H9 (cell line): ENCODE results near the gene PEPD. TPM values are rescaled to one million over a fixed set of nuclear protein-coding genes. Genes with fewer than 3 reads are reported as not detected.

Source experiments
- DNase-seq: peaks from one replicate; pipeline ENCODE4 v3.0.0-alpha.2; 2017
- H2AFZ ChIP-seq: one replicate; pipeline ENCODE4 v1.6.1; 2013; ENCODE audit warnings: mild to moderate bottlenecking, low read length, control low read depth, moderate library complexity
- H2AK5ac ChIP-seq: 2 replicates; pipeline ENCODE4 v1.6.1; 2013; ENCODE audit warnings: low read length, control low read depth, mixed read lengths; ENCODE audit not compliant: insufficient read length
- H2BK120ac ChIP-seq: one replicate; pipeline ENCODE4 v1.6.1; 2013; ENCODE audit warnings: low read depth, mild to moderate bottlenecking, low read length, control low read depth, inconsistent platforms; ENCODE audit not compliant: poor library complexity, severe bottlenecking
- H2BK12ac ChIP-seq: 2 replicates; pipeline ENCODE4 v1.6.1; 2013; ENCODE audit warnings: low read length, control low read depth, mixed read lengths, low read depth; ENCODE audit not compliant: insufficient read length
- H2BK15ac ChIP-seq: 2 replicates; pipeline ENCODE4 v1.6.1; 2013; ENCODE audit warnings: low read depth, low read length, control low read depth
- H2BK20ac ChIP-seq: one replicate; pipeline ENCODE4 v1.6.1; 2013; ENCODE audit warnings: low read depth, mild to moderate bottlenecking, low read length, control low read depth, inconsistent platforms; ENCODE audit not compliant: poor library complexity, severe bottlenecking
- H2BK5ac ChIP-seq: 2 replicates; pipeline ENCODE4 v1.6.1; 2013; ENCODE audit warnings: low read length, control low read depth, mixed read lengths; ENCODE audit not compliant: insufficient read length
- H3K14ac ChIP-seq: 2 replicates; pipeline ENCODE4 v1.6.1; 2013; ENCODE audit warnings: low read length, control low read depth; ENCODE audit not compliant: insufficient read depth
- H3K18ac ChIP-seq: 2 replicates; pipeline ENCODE4 v1.6.1; 2013; ENCODE audit warnings: low read depth, mild to moderate bottlenecking, mixed read lengths, low read length, control low read depth; ENCODE audit not compliant: insufficient read length
- H3K23ac ChIP-seq: 2 replicates; pipeline ENCODE4 v1.6.1; 2013; ENCODE audit warnings: low read length, control low read depth, mixed read lengths, low read depth; ENCODE audit not compliant: insufficient read length
- H3K23me2 ChIP-seq: 2 replicates; pipeline ENCODE4 v1.6.1; 2013; ENCODE audit warnings: low read depth, mild to moderate bottlenecking, mixed read lengths, low read length, control low read depth; ENCODE audit not compliant: insufficient read length, poor library complexity, severe bottlenecking
- H3K27ac ChIP-seq: 2 replicates; pipeline ENCODE4 v1.5.1; 2013; ENCODE audit warnings: low read length, control low read depth, mixed read lengths, low read depth; ENCODE audit not compliant: insufficient read length
- H3K27me3 ChIP-seq: 2 replicates; pipeline ENCODE4 v1.6.1; 2013; ENCODE audit warnings: low read length, control low read depth, inconsistent platforms; ENCODE audit not compliant: insufficient read depth
- H3K4ac ChIP-seq: 2 replicates; pipeline ENCODE4 v1.6.1; 2013; ENCODE audit warnings: low read depth, mild to moderate bottlenecking, control low read depth, inconsistent platforms, low read length, moderate library complexity
- H3K4me1 ChIP-seq: 2 replicates; pipeline ENCODE4 v1.6.1; 2013; ENCODE audit warnings: low read length, control low read depth, inconsistent platforms; ENCODE audit not compliant: insufficient read depth
- H3K4me2 ChIP-seq: 2 replicates; pipeline ENCODE4 v1.6.1; 2013; ENCODE audit warnings: low read length, control low read depth, mixed read lengths; ENCODE audit not compliant: insufficient read length, insufficient read depth
- H3K56ac ChIP-seq: 2 replicates; pipeline ENCODE4 v1.6.1; 2013; ENCODE audit warnings: low read depth, mild to moderate bottlenecking, mixed read lengths, low read length, control low read depth; ENCODE audit not compliant: insufficient read length
- H3K79me1 ChIP-seq: 2 replicates; pipeline ENCODE4 v1.6.1; 2013; ENCODE audit warnings: low read depth, mild to moderate bottlenecking, moderate library complexity, low read length, control low read depth, inconsistent platforms; ENCODE audit not compliant: insufficient read depth, poor library complexity, severe bottlenecking
- H3K79me2 ChIP-seq: 2 replicates; pipeline ENCODE4 v1.6.1; 2013; ENCODE audit warnings: low read length, control low read depth, inconsistent platforms; ENCODE audit not compliant: insufficient read depth
- H3K9ac ChIP-seq: 2 replicates; pipeline ENCODE4 v1.6.1; 2013; ENCODE audit warnings: low read length, control low read depth, mixed read lengths; ENCODE audit not compliant: insufficient read length; ENCODE audit errors: extremely low read depth
- H3K9me3 ChIP-seq: one replicate; pipeline ENCODE4 v1.6.1; 2013; ENCODE audit warnings: low read depth, low read length, inconsistent platforms; ENCODE audit not compliant: control insufficient read depth
- H3T11ph ChIP-seq: one replicate; pipeline ENCODE4 v1.6.1; 2013; ENCODE audit warnings: mild to moderate bottlenecking, low read length, control low read depth, inconsistent platforms
- H4K20me1 ChIP-seq: one replicate; pipeline ENCODE4 v1.6.1; 2013; ENCODE audit not compliant: control insufficient read depth, insufficient read length, insufficient read depth
- H4K5ac ChIP-seq: 2 replicates; pipeline ENCODE4 v1.6.1; 2013; ENCODE audit warnings: low read depth, mild to moderate bottlenecking, mixed read lengths, low read length, control low read depth; ENCODE audit not compliant: insufficient read length
- H4K8ac ChIP-seq: replicated peaks from 2 replicates; pipeline ENCODE4 v1.6.1; 2013; ENCODE audit warnings: low read length, control low read depth, mixed read lengths, low read depth; ENCODE audit not compliant: insufficient read length
- H4K91ac ChIP-seq: 2 replicates; pipeline ENCODE4 v1.6.1; 2013; ENCODE audit warnings: low read depth, mild to moderate bottlenecking, moderate library complexity, mixed read lengths, low read length, control low read depth; ENCODE audit not compliant: insufficient read length
- H3K27ac Mint-ChIP-seq, 3 experiments: 2 replicates in 2 of 3; 3 replicates in 1 of 3; pipeline ENCODE4 v1.8.0; 2020 to 2021; ENCODE audit warnings: mixed read lengths in 3 of 3, mild to moderate bottlenecking in 1 of 3, moderate library complexity in 1 of 3
- H3K27me3 Mint-ChIP-seq: 2 replicates; pipeline ENCODE4 v1.8.0; 2021; ENCODE audit warnings: low read depth, mild to moderate bottlenecking, moderate library complexity, mixed read lengths
- H3K36me3 Mint-ChIP-seq, 3 experiments: 2 replicates in 2 of 3; 3 replicates in 1 of 3; pipeline ENCODE4 v1.8.0; 2020 to 2021; ENCODE audit warnings: low read depth in 3 of 3, mixed read lengths in 3 of 3; ENCODE audit not compliant: insufficient read depth in 1 of 3
- H3K4me1 Mint-ChIP-seq, 2 experiments: 2 replicates each; pipeline ENCODE4 v1.8.0; 2020; ENCODE audit warnings: mixed read lengths in 2 of 2
- H3K4me3 Mint-ChIP-seq, 2 experiments: 2 replicates in 1 of 2; 3 replicates in 1 of 2; pipeline ENCODE4 v1.8.0; 2020 to 2021; ENCODE audit warnings: mild to moderate bottlenecking in 2 of 2, mixed read lengths in 2 of 2, moderate library complexity in 1 of 2
- H3K9me3 Mint-ChIP-seq, 2 experiments: 2 replicates in 1 of 2; 3 replicates in 1 of 2; pipeline ENCODE4 v1.8.0; 2020; ENCODE audit warnings: mild to moderate bottlenecking in 2 of 2, mixed read lengths in 2 of 2, moderate library complexity in 1 of 2
- CTCF ChIP-seq: fragments of 200-600 bp; sonication (generic); conservative IDR thresholded peaks from 3 replicates; pipeline ENCODE4 v1.8.0; 2021; ENCODE audit warnings: antibody characterized with exemption, mild to moderate bottlenecking
- WGBS: extraction: QIAGEN DNeasy Blood & Tissue Kit; methylation state at CpG from one replicate; pipeline ENCODE4 v1.1.7; 2013; ENCODE audit warnings: missing lambda C conversion rate, low lambda C conversion rate, mixed read lengths; ENCODE audit not compliant: insufficient read length; ENCODE audit errors: extremely low coverage; 5-methylcytosine and 5-hydroxymethylcytosine counted together
- total RNA-seq: library from RNA; stranded (reverse); gene quantifications from 2 replicates; pipeline ENCODE4 v1.2.1, GENCODE V29; 2021

The PEPD gene
- total RNA-seq, 1 experiment from 2014 or later: 52.8 TPM

DNA sequence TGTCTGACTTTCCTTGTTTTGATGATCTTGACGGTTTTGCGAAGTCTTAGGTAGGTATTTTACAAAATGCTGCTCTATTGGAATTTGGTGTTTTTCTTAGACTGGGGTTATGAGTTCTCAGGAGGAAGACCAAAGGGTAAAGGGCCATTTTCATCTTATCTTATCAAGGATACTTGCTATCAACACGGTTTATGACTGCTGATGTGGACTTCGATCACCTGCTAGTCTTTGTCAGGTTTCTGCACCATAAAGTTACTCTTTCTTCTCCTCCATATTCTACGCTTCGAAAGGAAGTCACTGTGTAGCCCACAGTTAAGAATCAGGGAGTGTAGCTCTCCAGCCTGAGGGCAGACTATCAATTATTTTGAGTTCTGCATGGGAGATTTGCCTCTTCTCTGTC is 155.5 kb downstream of the PEPD start:
- no peaks in the 10 kb centered on the region for H3K27me3 ChIP-seq
- Mint-ChIP-seq H3K27me3 (peaks cover 28% of the 10 kb centered on the region), H3K27ac (no peak overlapping the region), H3K4me3 (no peak overlapping the region), H3K9me3 (no peaks in the 10 kb centered on the region), H3K4me1 (no peaks in the 10 kb centered on the region), H3K36me3 (no peaks in the 10 kb centered on the region)
- no peaks in the 10 kb centered on the region for H3K79me2 ChIP-seq
- no peak overlapping the region for H3K27ac ChIP-seq
- H2BK120ac ChIP-seq: no peak overlapping the region
- H2BK15ac ChIP-seq: no peak overlapping the region
- no peaks in the 10 kb centered on the region for H3K23me2 ChIP-seq
- H3K79me1 ChIP-seq: no peaks in the 10 kb centered on the region
- no peak overlapping the region for H3K56ac ChIP-seq
- no peak overlapping the region for H2BK12ac ChIP-seq
- no peaks in the 10 kb centered on the region for H4K20me1 ChIP-seq
- H3K23ac ChIP-seq: no peak overlapping the region
- no peaks in the 10 kb centered on the region for H3K9me3 ChIP-seq
- no peak overlapping the region for H4K8ac ChIP-seq
- no peaks in the 10 kb centered on the region for H3K4me1 ChIP-seq
- no peak overlapping the region for H4K91ac ChIP-seq
- no peak overlapping the region for H2BK5ac ChIP-seq
- no peak overlapping the region for H2AFZ ChIP-seq
- no peak for DNase-seq
- no peak overlapping the region for H2AK5ac ChIP-seq
- H3K4me2 ChIP-seq: no peak overlapping the region
- H3T11ph ChIP-seq: no peak overlapping the region
- H4K5ac ChIP-seq: no peak overlapping the region
- no peak overlapping the region for H3K14ac ChIP-seq
- H3K18ac ChIP-seq: no peak overlapping the region
- H3K9ac ChIP-seq: no peak overlapping the region
- no CpG with 5 or more reads among the region's 6 CpGs for WGBS
- no peak overlapping the region for H3K4ac ChIP-seq
- no peak for TF ChIP-seq CTCF
- no peak overlapping the region for H2BK20ac ChIP-seq
